ENCODE results near the gene TBC1D2.

The TBC1D2 gene

GRCh38 chr9:98219364-98219716 is 36.1 kb downstream of the TBC1D2 start:
- no peak overlapping the region for H2BK120ac ChIP-seq (ENCODE audit: low read depth, low read length)
- WGBS, 2 donors (ENCODE audit: extremely low coverage in 2 of 2, insufficient read length in 2 of 2, insufficient replicate concordance in 1 of 2), result no CpG with 5 or more reads among the region's 7 CpGs
- H3K4ac ChIP-seq (ENCODE audit: low read length), result no peak overlapping the region
- H3K18ac ChIP-seq (ENCODE audit: low read length), result no peak overlapping the region
- no peak overlapping the region for H4K8ac ChIP-seq (ENCODE audit: low read depth, low read length)
- H3K4me2 ChIP-seq (ENCODE audit: insufficient read depth, low read length, poor library complexity, severe bottlenecking), result no peak overlapping the region
- H2BK15ac ChIP-seq (ENCODE audit: low read length), result no peak overlapping the region
- H3K27me3 ChIP-seq (ENCODE audit: control insufficient read depth in 3 of 3, insufficient read depth in 3 of 3, low read depth in 1 of 3, low read length in 3 of 3), result no peaks in the 10 kb centered on the region
- H2AK5ac ChIP-seq (ENCODE audit: low read depth, low read length), result no peak overlapping the region
- no peaks in the 10 kb centered on the region for H3K79me1 ChIP-seq (ENCODE audit: low read depth, low read length)
- no peaks in the 10 kb centered on the region for H3K9me3 ChIP-seq (replicated peaks in 1 of 2; ENCODE audit: control insufficient read depth in 2 of 2, insufficient read depth in 1 of 2, low read depth in 1 of 2, low read length in 2 of 2)
- H2BK5ac ChIP-seq (ENCODE audit: low read length), result no peak overlapping the region
- peaks cover 0 to 14% of the 10 kb centered on the region in 2 donors for H3K4me1 ChIP-seq (ENCODE audit: control insufficient read depth in 2 of 2, insufficient read depth in 1 of 2, low read depth in 1 of 2, low read length in 2 of 2)
- no peak overlapping the region for H3K23ac ChIP-seq (ENCODE audit: low read depth, low read length, poor library complexity)
- no peaks in the 10 kb centered on the region for H3K36me3 ChIP-seq (replicated peaks in 1 of 2; ENCODE audit: control insufficient read depth in 2 of 2, insufficient read depth in 2 of 2, low read length in 2 of 2)
- H3K9ac ChIP-seq (ENCODE audit: low read depth, low read length, poor library complexity), result no peak overlapping the region
- H2BK12ac ChIP-seq (ENCODE audit: low read length), result no peak overlapping the region
- DNase-seq (ENCODE audit: low spot score), result no peak
- H2AFZ ChIP-seq (ENCODE audit: low read length), result no peak overlapping the region
- H3K27ac ChIP-seq (replicated peaks; ENCODE audit: low read length), result no peak overlapping the region
- no peak overlapping the region for H3K4me3 ChIP-seq (ENCODE audit: low read length in 2 of 2)
- no peak overlapping the region for H4K91ac ChIP-seq (ENCODE audit: low read depth, low read length, poor library complexity)
- no peak overlapping the region for H3K14ac ChIP-seq (ENCODE audit: low read length)

- no peak for DNase-seq (ENCODE audit: low spot score)
- Histone ChIP-seq H4K8ac (ENCODE audit: low read depth, low read length) (no peak overlapping the region), H3K79me1 (ENCODE audit: low read depth, low read length) (no peaks in the 10 kb centered on the region), H2BK5ac (ENCODE audit: low read length) (no peak overlapping the region), H2BK15ac (ENCODE audit: low read length) (no peak overlapping the region), H3K4me1 (ENCODE audit: control insufficient read depth in 2 of 2, insufficient read depth in 1 of 2, low read depth in 1 of 2, low read length in 2 of 2) (peaks cover 0 to 14% of the 10 kb centered on the region in 2 donors), H2AK5ac (ENCODE audit: low read depth, low read length) (no peak overlapping the region), H3K9ac (ENCODE audit: low read depth, low read length, poor library complexity) (no peak overlapping the region), H3K27me3 (ENCODE audit: control insufficient read depth in 3 of 3, insufficient read depth in 3 of 3, low read depth in 1 of 3, low read length in 3 of 3) (no peaks in the 10 kb centered on the region), H3K27ac (replicated peaks; ENCODE audit: low read length) (peak overlapping the region; percentile 8), H3K23ac (ENCODE audit: low read depth, low read length, poor library complexity) (no peak overlapping the region), H2BK120ac (ENCODE audit: low read depth, low read length) (no peak overlapping the region), H2BK12ac (ENCODE audit: low read length) (no peak overlapping the region), H3K9me3 (replicated peaks in 1 of 2; ENCODE audit: control insufficient read depth in 2 of 2, insufficient read depth in 1 of 2, low read depth in 1 of 2, low read length in 2 of 2) (no peaks in the 10 kb centered on the region), H3K4me2 (ENCODE audit: insufficient read depth, low read length, poor library complexity, severe bottlenecking) (no peak overlapping the region), H2AFZ (ENCODE audit: low read length) (peak overlapping the region; percentile 1), H3K18ac (ENCODE audit: low read length) (peak overlapping the region; percentile 33), H3K36me3 (replicated peaks in 1 of 2; ENCODE audit: control insufficient read depth in 2 of 2, insufficient read depth in 2 of 2, low read length in 2 of 2) (no peaks in the 10 kb centered on the region), H3K4ac (ENCODE audit: low read length) (no peak overlapping the region), H3K14ac (ENCODE audit: low read length) (no peak overlapping the region), H4K91ac (ENCODE audit: low read depth, low read length, poor library complexity) (no peak overlapping the region), H3K4me3 (ENCODE audit: low read length in 2 of 2) (no peak overlapping the region)
- no CpG with 5 or more reads among the region's 11 CpGs for WGBS, 2 donors (ENCODE audit: extremely low coverage in 2 of 2, insufficient read length in 2 of 2, insufficient replicate concordance in 1 of 2)
Observed at GRCh38 chr9:98218562-98219363, 36.7 kb downstream of the TBC1D2 start.

- Histone ChIP-seq H3K4me2 (ENCODE audit: insufficient read depth, low read length, poor library complexity, severe bottlenecking) (no peak overlapping the region), H3K18ac (ENCODE audit: low read length) (no peak overlapping the region), H3K36me3 (replicated peaks in 1 of 2; ENCODE audit: control insufficient read depth in 2 of 2, insufficient read depth in 2 of 2, low read length in 2 of 2) (no peaks in the 10 kb centered on the region), H2BK120ac (ENCODE audit: low read depth, low read length) (no peak overlapping the region), H3K9me3 (replicated peaks in 1 of 2; ENCODE audit: control insufficient read depth in 2 of 2, insufficient read depth in 1 of 2, low read depth in 1 of 2, low read length in 2 of 2) (no peaks in the 10 kb centered on the region), H3K4ac (ENCODE audit: low read length) (no peak overlapping the region), H3K27me3 (ENCODE audit: control insufficient read depth in 3 of 3, insufficient read depth in 3 of 3, low read depth in 1 of 3, low read length in 3 of 3) (no peaks in the 10 kb centered on the region), H3K14ac (ENCODE audit: low read length) (no peak overlapping the region), H3K23ac (ENCODE audit: low read depth, low read length, poor library complexity) (no peak overlapping the region), H4K91ac (ENCODE audit: low read depth, low read length, poor library complexity) (no peak overlapping the region), H3K9ac (ENCODE audit: low read depth, low read length, poor library complexity) (no peak overlapping the region), H3K4me1 (ENCODE audit: control insufficient read depth in 2 of 2, insufficient read depth in 1 of 2, low read depth in 1 of 2, low read length in 2 of 2) (peaks cover 0 to 11% of the 10 kb centered on the region in 2 donors), H3K79me1 (ENCODE audit: low read depth, low read length) (no peaks in the 10 kb centered on the region), H2BK15ac (ENCODE audit: low read length) (no peak overlapping the region), H3K4me3 (ENCODE audit: low read length in 2 of 2) (no peak overlapping the region), H2AK5ac (ENCODE audit: low read depth, low read length) (peak overlapping the region; percentile 3), H2AFZ (ENCODE audit: low read length) (no peak overlapping the region), H2BK12ac (ENCODE audit: low read length) (no peak overlapping the region), H2BK5ac (ENCODE audit: low read length) (no peak overlapping the region), H3K27ac (replicated peaks; ENCODE audit: low read length) (no peak overlapping the region), H4K8ac (ENCODE audit: low read depth, low read length) (no peak overlapping the region)
- DNase-seq (ENCODE audit: low spot score), result no peak
- WGBS, 2 donors (ENCODE audit: extremely low coverage in 2 of 2, insufficient read length in 2 of 2, insufficient replicate concordance in 1 of 2), result no CpG with 5 or more reads among the region's 2 CpGs
Observed at GRCh38 chr9:98217255-98217654, 38.2 kb downstream of the TBC1D2 start.

GRCh38 chr9:98216391-98216790 is 39.1 kb downstream of the TBC1D2 start:
- H2BK120ac ChIP-seq (ENCODE audit: low read depth, low read length), result no peak overlapping the region
- no peak overlapping the region for H2BK5ac ChIP-seq (ENCODE audit: low read length)
- no peak overlapping the region for H3K4ac ChIP-seq (ENCODE audit: low read length)
- H2BK12ac ChIP-seq (ENCODE audit: low read length), result no peak overlapping the region
- H2AK5ac ChIP-seq (ENCODE audit: low read depth, low read length), result no peak overlapping the region
- H3K14ac ChIP-seq (ENCODE audit: low read length), result no peak overlapping the region
- no peaks in the 10 kb centered on the region for H3K79me1 ChIP-seq (ENCODE audit: low read depth, low read length)
- H3K9me3 ChIP-seq (replicated peaks in 1 of 2; ENCODE audit: control insufficient read depth in 2 of 2, insufficient read depth in 1 of 2, low read depth in 1 of 2, low read length in 2 of 2), result no peaks in the 10 kb centered on the region
- H3K9ac ChIP-seq (ENCODE audit: low read depth, low read length, poor library complexity), result no peak overlapping the region
- H3K4me3 ChIP-seq (ENCODE audit: low read length in 2 of 2), result no peak overlapping the region
- no peak overlapping the region for H2AFZ ChIP-seq (ENCODE audit: low read length)
- no peak overlapping the region for H4K91ac ChIP-seq (ENCODE audit: low read depth, low read length, poor library complexity)
- no CpG with 5 or more reads among the region's 3 CpGs for WGBS, 2 donors (ENCODE audit: extremely low coverage in 2 of 2, insufficient read length in 2 of 2, insufficient replicate concordance in 1 of 2)
- H3K27me3 ChIP-seq (ENCODE audit: control insufficient read depth in 3 of 3, insufficient read depth in 3 of 3, low read depth in 1 of 3, low read length in 3 of 3), result no peaks in the 10 kb centered on the region
- H2BK15ac ChIP-seq (ENCODE audit: low read length), result no peak overlapping the region
- peaks cover 0 to 11% of the 10 kb centered on the region in 2 donors for H3K4me1 ChIP-seq (ENCODE audit: control insufficient read depth in 2 of 2, insufficient read depth in 1 of 2, low read depth in 1 of 2, low read length in 2 of 2)
- H3K36me3 ChIP-seq (replicated peaks in 1 of 2; ENCODE audit: control insufficient read depth in 2 of 2, insufficient read depth in 2 of 2, low read length in 2 of 2), result no peaks in the 10 kb centered on the region
- no peak overlapping the region for H3K23ac ChIP-seq (ENCODE audit: low read depth, low read length, poor library complexity)
- DNase-seq (ENCODE audit: low spot score), result no peak
- H4K8ac ChIP-seq (ENCODE audit: low read depth, low read length), result no peak overlapping the region
- H3K27ac ChIP-seq (replicated peaks; ENCODE audit: low read length), result no peak overlapping the region
- no peak overlapping the region for H3K18ac ChIP-seq (ENCODE audit: low read length)
- no peak overlapping the region for H3K4me2 ChIP-seq (ENCODE audit: insufficient read depth, low read length, poor library complexity, severe bottlenecking)
